Activated T-cell treated with anti-CD3 and anti-CD28 coated beads, Interleukin-2, amount 50 U/mL, for 1 hour (primary cell): ENCODE measurements around the gene FOXD4L6.
"Not testable (repeated sequence)": the region's sequence is repeated elsewhere in the genome, so short reads cannot be mapped to it uniquely, and the experiment has no call there.

Experiments used
- DNase-seq: peaks from one replicate; pipeline ENCODE4 v3.0.0-alpha.2; 2020

FOXD4L6 gene

DNA sequence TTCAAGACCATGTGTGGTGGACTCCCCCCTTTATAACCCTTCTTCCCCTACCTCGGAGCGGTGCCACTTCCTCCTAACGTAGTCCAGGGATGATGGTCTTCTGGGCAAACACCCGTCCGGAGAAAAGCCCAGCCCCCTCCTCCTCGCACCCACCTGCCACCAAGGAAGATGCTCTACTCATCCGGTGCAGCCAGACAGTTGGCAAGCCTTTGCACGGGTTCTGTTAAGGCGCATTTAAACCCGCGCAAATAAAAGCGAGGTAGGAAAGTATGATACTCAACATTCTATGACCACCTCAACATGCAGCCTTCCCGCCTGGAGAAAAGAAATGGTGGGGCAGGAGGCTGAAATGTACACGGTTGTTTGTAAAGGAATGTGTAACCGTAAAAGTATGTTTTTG is at the start of gene FOXD4L6:
FOXD4L6 (minus strand) TSS at position 101 of the 400 bp plus-strand sequence. CDS start 298 bp downstream, outside the sequence.
- DNase-seq, result not testable (repeated sequence)

DNA sequence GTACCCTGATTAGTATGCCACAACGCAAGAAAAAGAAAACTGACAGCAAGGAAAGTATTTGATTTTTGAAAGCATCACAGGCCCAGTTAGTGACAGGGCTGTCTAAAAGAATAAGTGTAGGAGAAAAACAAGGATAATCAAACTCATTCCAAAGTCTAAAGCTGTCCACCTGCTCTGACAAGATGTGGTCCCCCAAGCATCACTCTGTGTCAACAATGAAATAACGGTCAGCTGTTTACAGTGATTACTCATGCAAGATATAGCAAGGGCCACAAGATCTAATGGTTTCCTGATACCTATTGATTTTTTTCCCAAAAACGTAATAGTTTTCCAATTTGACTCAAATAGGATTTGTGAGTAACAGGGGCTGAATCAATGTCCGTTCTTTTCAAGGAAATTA is 46.5 kb upstream of the FOXD4L6 start:
- not testable (repeated sequence) for DNase-seq

DNA sequence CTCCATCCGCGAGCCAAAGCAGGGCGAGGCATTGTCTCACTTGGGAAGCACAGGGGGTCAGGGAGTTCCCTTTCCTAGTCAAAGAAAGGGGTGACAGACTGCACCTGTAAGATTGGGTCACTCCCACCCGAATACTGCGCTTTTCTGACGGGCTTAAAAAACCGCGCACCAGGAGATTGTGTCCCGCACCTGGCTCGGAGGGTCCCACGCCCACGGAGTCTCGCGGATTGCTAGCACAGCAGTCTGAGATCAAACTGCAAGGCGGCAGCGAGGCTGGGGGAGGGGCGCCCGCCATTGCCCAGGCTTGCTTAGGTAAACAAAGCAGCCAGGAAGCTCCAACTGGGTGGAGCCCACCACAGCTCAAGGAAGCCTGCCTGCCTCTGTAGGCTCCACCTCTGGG is 21.6 kb upstream of the FOXD4L6 start:
- DNase-seq, result not testable (repeated sequence)

- not testable (repeated sequence) for DNase-seq
Measured at GRCh38 chr9:41141878-41142277, 13.4 kb upstream of the FOXD4L6 start.

- not testable (repeated sequence) for DNase-seq
Measured at GRCh38 chr9:41126746-41127446, 1.6 kb downstream of the FOXD4L6 start.

DNA sequence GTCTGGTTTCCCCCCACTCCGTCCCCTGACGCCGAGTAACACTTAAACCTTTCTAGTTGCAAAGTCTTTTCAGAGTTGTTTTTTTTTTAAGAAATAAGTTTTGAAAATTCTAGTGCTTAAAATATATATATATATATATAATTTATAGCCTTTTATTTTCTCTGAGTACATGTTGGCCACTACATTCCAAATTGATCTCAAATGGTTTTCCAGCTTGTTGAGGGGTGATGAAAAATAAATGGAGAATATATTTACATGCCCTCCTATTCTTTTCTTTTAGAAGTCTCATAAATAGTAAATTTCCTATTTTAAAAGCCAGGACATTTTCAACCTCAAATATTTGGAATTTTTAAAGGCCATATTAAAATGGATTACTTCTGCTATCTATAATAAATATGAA is 2.5 kb downstream of the FOXD4L6 start:
- not testable (repeated sequence) for DNase-seq

DNA sequence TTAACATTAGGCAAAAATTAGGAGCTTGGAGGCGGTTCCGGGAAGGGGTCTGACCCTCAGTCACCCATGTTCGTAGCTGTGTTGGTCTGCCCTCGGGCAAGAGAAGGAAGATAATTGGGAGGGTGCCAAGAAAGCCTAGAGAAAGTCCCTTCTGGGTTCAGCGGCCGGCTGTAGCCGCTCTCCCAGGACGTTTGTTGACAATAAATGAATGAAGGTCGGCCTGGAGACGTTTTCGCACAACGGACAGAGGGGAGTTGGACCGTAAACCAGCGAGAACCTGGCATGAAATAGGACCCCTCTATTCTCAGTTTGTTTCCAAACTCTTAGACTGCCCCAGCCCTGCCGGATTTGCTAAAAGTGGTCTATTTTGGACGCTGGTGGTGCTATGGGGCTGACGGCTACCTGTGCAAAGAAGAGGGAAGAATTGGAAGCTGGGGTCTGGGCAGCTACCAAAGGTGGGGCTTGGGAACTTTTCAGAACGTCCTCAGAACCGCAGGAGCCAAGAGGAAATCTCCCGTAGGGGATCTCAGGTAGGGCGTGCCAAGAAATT is 3.3 kb downstream of the FOXD4L6 start:
- not testable (repeated sequence) for DNase-seq

- not testable (repeated sequence) for DNase-seq
Measured at GRCh38 chr9:41124250-41125108, 4.0 kb downstream of the FOXD4L6 start.

DNA sequence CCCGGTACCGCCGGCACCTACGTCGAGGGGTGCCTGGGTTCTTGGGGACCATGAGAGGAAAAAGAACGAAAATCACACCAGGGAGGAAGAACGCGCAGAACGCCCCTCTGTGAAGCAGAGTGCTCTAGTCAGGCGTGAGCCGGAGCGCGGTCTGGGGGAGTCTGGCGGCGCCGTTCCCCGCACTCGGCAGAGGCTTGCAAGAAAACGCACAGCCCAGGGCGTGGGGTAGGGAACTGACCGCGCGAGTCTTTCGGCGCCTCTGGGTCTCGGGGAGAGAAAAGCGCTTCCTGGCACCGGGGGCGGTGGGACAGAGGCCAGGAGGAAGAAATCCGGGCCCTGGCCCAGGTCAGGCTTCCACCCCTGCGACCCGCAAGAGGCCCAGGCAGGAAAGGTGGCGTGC is 4.7 kb downstream of the FOXD4L6 start:
- DNase-seq, result not testable (repeated sequence)

- not testable (repeated sequence) for DNase-seq
Measured at GRCh38 chr9:41123396-41123795, 5.1 kb downstream of the FOXD4L6 start.

DNA sequence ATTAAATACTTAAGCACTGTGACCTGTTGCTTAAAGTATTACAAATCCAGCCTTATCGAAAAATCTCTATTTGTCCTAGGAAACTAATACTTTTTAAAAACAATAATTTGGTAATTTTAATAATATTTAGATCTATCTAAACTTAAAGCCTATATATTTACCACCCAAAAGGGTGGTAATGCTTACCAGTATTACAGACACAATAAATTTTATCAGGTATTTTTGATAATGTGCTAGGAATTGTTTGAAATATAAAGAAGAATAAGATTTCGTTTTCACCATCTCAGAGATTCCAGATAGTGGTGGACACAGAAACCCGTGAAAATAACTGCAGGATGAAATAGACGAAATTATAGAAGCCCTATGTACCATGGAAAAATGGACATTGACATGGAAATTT is 7.8 kb downstream of the FOXD4L6 start:
- DNase-seq, result not testable (repeated sequence)

DNA sequence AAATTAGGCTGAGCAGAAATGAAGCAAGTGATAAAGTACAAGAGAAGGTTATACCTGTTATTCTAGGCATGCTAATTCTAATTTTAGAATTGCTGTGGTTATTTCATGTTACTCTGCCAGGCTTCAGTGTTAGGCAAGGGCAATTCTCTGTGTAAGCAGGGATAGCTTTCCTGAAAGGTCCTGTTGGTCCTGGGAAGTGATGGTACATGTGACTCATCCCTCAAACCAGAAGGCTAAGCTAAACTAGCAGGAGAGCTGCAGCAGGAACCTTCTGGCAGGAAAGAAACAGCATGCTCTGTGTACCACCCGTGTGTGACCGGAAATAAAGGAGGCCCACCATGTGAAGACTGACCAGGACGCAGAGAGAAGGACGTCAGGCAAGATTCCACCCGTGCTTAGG is 8.8 kb downstream of the FOXD4L6 start:
- not testable (repeated sequence) for DNase-seq

GRCh38 chr9:41119311-41119710 is 9.2 kb downstream of the FOXD4L6 start:
- not testable (repeated sequence) for DNase-seq

DNA sequence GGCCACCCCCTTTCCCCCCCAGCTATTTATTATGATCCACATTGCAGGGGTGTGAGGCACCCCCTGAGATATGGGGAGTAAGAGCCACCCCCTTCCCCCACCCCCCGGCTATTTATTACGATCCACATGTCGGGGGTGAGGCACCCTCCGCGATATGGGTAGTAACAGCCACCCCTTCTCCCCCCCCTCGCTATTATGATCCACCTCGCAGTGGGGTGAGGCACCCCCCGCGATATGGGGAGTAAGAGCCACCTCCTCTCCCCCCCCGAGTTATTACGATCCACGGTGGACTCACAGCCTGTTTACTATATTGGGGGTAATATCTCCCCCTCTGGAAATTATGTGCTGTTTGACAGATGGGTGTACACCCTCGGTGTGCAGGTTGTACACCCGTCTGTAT is 15.1 kb downstream of the FOXD4L6 start:
- DNase-seq, result not testable (repeated sequence)

DNA sequence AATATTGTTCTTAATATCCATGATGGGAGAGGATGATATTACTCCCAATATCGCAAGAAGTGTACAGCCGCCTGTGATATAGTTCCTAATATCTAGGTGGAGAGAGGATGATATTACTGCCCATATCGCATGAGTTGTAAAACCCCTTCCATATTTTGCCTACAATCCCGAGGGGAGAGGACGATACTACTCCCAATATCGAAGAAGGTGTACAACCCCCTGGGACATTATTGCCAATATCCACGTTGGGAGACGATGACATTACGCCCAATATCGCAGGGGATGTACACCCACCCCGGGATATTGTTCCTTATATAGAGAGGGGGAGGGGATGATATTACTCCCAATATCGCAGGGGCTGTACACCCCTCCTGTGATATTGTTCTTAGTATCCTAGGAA is 17.1 kb downstream of the FOXD4L6 start:
- DNase-seq, result not testable (repeated sequence)

DNA sequence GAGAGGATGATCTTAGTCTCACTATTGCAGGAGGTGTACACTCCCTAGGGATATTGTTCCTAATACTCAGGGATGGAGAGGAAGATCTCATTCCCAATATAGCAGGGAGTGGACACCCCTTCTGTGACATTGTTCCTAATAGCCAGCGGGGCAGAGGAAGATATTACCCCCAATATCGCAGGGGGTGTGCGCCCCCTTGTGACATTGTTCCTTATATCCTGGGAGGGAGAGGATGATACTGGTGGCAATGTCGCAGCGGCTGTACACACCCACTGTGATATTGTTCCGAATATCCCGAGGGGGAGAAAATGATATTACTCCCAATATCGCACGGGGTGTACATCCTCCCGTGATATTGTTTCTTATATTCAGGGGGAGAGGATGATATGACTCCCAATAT is 17.6 kb downstream of the FOXD4L6 start:
- not testable (repeated sequence) for DNase-seq

- DNase-seq, result not testable (repeated sequence)
Measured at GRCh38 chr9:41109253-41109652, 19.2 kb downstream of the FOXD4L6 start.

DNA sequence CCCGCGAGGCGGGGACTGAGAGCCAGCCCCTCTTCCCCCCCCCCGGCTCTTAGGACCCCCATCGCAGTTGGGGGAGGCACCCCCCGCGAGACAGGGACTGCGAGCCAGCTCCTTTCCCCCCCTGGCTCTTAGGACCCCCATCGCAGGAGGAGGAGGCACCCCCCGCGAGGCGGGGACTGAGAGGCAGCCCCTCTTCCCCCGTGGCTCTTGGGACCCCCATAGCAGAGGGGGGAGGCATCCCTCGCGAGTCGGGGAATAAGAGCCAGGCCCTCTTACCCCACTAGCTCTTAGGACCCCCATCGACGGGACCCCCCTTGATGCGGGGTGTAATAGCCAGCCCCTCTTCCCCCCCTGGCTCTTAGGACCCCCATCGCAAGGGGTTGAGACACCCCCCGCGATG is 19.7 kb downstream of the FOXD4L6 start:
- not testable (repeated sequence) for DNase-seq

DNA sequence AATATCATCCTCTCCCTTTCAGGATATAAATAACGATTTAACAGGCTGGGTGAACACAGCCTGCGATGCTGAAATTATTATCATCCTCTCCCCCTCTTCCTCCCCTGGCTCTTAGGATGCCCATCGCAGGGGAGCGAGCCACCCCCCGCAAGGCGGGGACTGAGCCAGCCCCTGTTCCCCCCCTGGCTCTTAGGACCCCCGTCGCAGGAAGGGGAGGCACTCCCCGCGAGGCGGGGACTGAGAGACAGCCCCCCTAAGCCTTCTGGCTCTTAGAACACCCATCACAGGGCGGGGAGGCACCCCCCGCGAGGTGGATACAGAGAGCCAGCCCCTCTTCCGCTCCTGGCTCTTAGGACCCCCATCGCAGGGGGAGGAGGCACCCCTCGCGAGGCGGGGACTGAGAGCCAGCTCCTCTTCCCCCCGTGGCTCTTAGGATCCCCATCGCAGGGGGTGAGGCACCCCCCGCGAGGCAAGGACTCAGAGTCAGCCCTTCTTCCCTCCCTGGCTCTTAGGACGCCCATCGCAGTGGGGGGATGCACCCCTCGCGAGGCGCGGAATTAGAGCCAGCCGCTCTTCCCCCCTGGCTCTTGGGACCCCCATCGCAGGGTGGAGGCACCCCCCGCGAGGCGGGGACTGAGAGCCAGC is 21.9 kb downstream of the FOXD4L6 start:
- not testable (repeated sequence) for DNase-seq

DNA sequence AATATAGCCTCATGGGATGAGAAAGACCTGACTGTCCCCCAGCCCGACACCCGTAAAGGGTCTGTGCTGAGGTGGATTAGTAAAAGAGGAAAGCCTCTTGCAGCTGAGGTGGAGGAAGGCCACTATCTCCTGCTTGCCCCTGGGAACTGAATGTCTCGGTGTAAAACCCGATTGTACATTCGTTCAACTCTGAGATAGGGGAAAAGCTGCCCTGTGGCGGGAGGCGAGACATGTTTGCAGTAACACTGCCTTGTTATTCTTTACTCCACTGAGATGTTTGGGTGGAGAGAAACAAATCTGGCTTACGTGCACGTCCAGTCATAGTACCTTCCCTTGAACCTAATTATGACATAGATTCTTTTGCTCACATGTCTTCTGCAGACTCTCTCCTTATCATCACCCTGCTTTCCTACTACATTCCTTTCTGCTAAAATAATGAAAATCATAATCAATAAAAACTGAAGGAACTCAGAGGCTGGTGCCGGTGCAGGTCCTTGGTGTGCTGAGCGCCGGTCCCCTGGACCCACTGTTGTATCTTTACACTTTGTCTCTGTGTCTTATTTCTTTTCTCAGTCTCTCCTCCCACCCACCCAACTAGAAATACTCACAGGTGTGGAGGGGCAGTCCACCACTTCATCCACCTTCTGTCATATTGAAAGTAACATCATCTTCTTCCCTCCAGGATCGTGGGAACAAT is 22.8 kb downstream of the FOXD4L6 start:
- DNase-seq, result not testable (repeated sequence)

DNA sequence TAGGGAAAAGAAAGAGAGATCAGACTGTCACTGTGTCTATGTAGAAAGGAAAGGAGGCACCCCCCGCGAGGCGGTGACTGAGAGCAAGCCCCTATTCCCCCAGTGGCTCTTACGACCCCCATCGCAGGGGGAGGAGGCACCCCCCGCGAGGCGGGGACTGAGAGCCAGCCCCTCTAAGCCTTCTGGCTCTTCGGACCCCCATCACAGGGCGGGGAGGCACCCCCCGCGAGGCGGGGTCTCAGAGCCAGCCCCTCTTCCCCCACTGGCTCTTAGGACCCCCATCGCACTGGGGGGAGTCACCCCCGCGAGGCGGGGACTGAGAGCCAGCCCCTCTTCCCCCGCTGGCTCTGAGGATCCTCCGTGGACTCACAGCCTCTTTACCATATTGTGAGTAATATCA is 23.9 kb downstream of the FOXD4L6 start:
- DNase-seq, result not testable (repeated sequence)

DNA sequence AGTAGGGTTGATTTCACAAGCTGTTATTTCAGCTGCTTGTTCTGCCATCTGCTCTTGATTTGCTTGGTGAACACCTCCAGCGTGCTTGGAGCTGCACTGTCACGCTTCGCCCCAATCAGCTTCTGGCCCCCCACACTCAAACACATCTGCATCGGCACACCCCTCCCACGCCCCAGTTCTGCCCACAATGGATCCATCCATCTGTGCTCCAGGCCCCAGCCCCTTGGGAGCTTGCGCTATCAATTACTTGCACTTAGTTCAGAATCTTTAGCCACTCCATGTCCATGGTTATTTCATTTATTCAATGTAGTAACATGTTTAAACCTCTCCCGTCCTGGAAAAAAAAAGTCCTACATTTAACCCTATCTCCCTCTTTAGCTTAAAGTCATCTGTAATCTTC is 28.0 kb downstream of the FOXD4L6 start:
- DNase-seq, result not testable (repeated sequence)
